HUES48 (cell line): Measurements from ENCODE around the gene STK36.

Source experiments
- H3K27ac ChIP-seq: one replicate; pipeline ENCODE4 v1.7.0; 2013; ENCODE audit warnings: low read depth, low read length, inconsistent platforms
- H3K27me3 ChIP-seq: 2 replicates; pipeline ENCODE4 v1.6.1; 2013; ENCODE audit warnings: mild to moderate bottlenecking, low read length; ENCODE audit not compliant: control insufficient read depth, insufficient read depth
- H3K36me3 ChIP-seq: 2 replicates; pipeline ENCODE4 v1.6.1; 2013; ENCODE audit warnings: low read length; ENCODE audit not compliant: control insufficient read depth, insufficient read depth
- H3K4me1 ChIP-seq: 2 replicates; pipeline ENCODE4 v1.6.1; 2013; ENCODE audit warnings: mild to moderate bottlenecking, low read length; ENCODE audit not compliant: control insufficient read depth, insufficient read depth
- H3K4me3 ChIP-seq: 2 replicates; pipeline ENCODE4 v1.5.1; 2013; ENCODE audit warnings: mild to moderate bottlenecking, low read depth, low read length
- H3K9ac ChIP-seq: 2 replicates; pipeline ENCODE4 v1.6.1; 2013; ENCODE audit warnings: mild to moderate bottlenecking, low read depth, low read length, moderate library complexity
- H3K9me3 ChIP-seq: 2 replicates; pipeline ENCODE4 v1.6.1; 2013; ENCODE audit warnings: low read length; ENCODE audit not compliant: control insufficient read depth, insufficient read depth

STK36 gene

GRCh38 chr2:218642786-218643185 lies 29.1 kb upstream of the STK36 start:
- Histone ChIP-seq H3K4me1 (no peaks in the 10 kb centered on the region), H3K27me3 (no peaks in the 10 kb centered on the region), H3K27ac (no peak overlapping the region), H3K9ac (no peak overlapping the region), H3K36me3 (peaks cover 91% of the 10 kb centered on the region), H3K4me3 (no peak overlapping the region), H3K9me3 (no peaks in the 10 kb centered on the region)

DNA sequence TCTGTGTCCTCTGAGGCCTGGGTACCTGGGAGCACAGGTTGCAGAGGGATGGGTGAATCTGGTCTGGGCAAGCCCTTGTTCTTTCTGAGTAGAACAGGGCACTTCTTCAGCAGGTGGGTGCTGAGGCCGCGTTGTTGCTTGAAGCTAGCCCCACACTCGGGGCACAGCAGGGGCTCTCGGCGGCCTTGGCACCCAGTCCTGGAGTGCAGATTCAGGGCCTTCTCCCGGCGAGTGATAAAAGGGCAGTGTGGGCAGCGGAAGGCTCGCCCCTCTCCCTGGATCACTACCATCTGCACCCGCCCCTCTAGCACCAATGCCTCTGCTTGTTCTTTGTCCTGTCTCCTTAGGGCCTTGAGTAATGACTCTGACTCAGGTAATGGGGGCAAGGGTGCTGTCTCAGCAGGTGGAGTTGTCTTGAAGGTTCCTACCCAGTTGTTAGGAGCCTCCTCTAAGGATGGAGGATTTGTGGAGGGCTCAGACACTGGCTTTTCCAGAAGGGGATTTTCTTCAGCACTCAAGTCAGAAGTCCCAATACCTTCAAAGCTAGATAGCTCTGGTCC lies 28.1 kb upstream of the STK36 start:
- Histone ChIP-seq H3K27ac (no peak overlapping the region), H3K4me3 (no peak overlapping the region), H3K27me3 (no peaks in the 10 kb centered on the region), H3K9me3 (no peaks in the 10 kb centered on the region), H3K9ac (no peak overlapping the region), H3K36me3 (peaks cover 91% of the 10 kb centered on the region), H3K4me1 (no peaks in the 10 kb centered on the region)

DNA sequence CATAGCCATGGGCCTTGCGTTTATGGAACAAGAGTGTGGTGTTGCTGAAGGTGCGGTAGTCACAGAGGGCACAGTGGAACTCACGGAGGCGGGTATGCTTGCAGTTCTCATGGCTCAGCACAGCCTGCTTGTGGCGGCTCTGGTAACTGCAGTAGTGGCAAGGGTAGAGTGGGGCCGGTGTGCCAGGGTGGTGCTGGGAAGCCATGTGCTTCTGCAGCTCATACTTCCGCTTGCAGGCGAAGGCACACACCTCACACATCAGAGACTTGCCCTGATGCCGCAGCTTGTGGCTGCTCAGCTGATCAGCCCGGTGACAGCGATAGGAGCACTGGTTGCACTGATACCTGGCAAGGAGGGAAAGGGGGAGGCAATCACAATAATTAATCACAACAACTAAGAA lies 27.2 kb upstream of the STK36 start:
- Histone ChIP-seq H3K27ac (no peak overlapping the region), H3K9ac (no peak overlapping the region), H3K36me3 (peaks cover 93% of the 10 kb centered on the region), H3K27me3 (no peaks in the 10 kb centered on the region), H3K4me3 (no peak overlapping the region), H3K9me3 (no peaks in the 10 kb centered on the region), H3K4me1 (no peaks in the 10 kb centered on the region)

GRCh38 chr2:218645126-218645525 lies 26.8 kb upstream of the STK36 start:
- Histone ChIP-seq H3K4me3 (no peak overlapping the region), H3K9ac (no peak overlapping the region), H3K9me3 (no peaks in the 10 kb centered on the region), H3K36me3 (peaks cover 94% of the 10 kb centered on the region), H3K27ac (peak overlapping the region; percentile 40), H3K27me3 (no peaks in the 10 kb centered on the region), H3K4me1 (no peaks in the 10 kb centered on the region)

DNA sequence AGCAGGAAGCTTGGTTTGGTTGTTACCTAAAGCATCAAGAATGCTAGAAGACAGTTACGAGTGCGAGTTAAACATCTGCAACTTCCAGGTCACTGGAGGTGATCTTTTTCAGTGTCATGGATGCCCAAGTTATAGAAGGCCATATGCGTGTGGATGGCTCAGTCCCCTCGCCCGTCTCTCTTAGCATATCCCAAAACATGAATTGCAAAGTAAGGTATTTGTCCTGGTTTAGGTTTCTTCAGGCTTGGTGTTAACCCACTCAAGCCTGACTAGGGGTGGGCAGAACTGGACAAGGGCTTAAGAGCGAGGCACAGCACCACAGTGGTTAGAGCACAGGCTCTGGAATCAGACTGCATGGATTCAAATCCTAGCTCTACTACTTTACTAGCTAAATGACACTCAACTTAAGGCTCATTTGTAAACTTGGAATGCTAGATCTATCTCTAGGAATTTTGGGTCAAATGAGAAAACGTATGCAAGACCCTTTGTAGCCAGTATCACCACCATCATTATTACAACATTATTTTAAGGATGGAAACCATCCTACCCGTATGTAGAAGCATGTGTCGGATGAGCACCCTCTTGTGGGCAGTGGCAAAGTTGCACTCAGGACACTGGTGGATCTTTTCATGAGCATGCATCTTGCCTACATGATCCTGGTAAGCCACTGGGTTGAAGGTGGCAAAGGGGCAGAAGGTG lies 23.6 kb upstream of the STK36 start:
- Histone ChIP-seq H3K27ac (no peak overlapping the region), H3K9me3 (no peaks in the 10 kb centered on the region), H3K36me3 (peaks cover 92% of the 10 kb centered on the region), H3K27me3 (no peaks in the 10 kb centered on the region), H3K9ac (no peak overlapping the region), H3K4me1 (no peaks in the 10 kb centered on the region), H3K4me3 (no peak overlapping the region)

DNA sequence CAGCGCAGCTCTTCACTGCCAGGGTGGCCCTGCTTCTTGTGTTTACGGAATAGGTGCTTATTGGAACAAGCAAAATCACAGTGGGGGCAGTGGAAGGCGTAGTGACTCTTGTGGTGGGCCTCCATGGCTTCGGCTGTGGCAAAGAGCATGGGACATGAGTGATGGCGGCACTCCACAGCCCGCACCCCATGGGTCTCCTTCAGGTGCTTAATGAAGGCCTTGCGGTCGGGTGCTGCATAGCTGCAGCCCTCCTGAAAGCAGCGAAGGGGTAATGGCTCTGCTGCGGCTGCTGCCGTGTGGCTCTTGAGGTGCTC lies 23.1 kb upstream of the STK36 start:
- Histone ChIP-seq H3K36me3 (peaks cover 92% of the 10 kb centered on the region), H3K9me3 (no peaks in the 10 kb centered on the region), H3K27me3 (no peaks in the 10 kb centered on the region), H3K4me3 (no peak overlapping the region), H3K9ac (no peak overlapping the region), H3K27ac (no peak overlapping the region), H3K4me1 (no peaks in the 10 kb centered on the region)

DNA sequence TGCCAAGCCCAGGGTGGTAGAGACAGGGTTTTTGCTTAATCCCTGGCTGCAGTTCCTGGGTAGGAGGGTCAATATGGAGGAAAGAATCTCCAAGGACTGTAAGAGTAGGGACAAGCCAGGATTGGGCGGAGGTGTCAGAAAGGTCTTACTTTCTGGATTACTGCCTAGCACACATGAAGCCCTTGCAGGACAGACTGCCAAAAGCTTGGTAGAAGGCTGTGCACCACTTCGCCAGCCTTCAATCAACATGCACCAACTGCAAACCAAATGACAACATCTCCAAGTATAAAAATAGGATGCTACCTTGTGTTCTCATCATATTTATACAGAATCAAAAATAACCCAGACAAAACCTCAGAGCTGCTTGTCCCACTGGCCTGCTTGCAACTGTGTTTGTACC lies 16.1 kb upstream of the STK36 start:
- Histone ChIP-seq H3K36me3 (peaks cover 68% of the 10 kb centered on the region), H3K4me3 (no peak overlapping the region), H3K27ac (no peak overlapping the region), H3K9me3 (no peaks in the 10 kb centered on the region), H3K4me1 (no peaks in the 10 kb centered on the region), H3K27me3 (no peaks in the 10 kb centered on the region), H3K9ac (no peak overlapping the region)

DNA sequence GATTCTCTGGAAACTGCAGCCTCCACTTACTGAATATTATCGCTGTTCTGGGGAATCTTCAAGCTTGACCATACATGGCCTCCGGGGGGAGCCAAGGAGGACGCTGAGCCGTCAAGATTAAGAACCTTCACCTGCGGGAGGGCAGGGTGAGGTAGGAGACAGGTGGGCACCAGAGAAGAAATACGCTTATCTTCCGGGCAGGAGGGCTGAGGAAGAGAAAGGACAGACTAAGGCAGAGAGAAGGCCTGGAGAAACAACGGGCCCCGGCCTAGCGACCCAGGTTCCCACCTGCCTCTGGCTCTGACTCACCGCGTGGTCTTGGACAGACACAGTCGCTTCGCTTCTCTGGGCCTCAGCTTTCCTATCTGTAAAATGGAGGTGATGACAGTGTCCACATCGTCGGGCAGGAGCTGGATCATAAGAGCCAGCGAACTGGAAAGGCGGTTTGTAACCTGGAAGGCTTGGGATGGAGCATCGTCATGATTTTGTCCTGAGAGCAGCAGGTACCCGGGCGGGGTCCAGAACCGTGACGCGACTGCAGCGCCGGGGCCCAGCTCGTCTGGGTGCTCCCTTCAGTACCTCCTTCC lies 13.1 kb upstream of the STK36 start:
- H3K27ac ChIP-seq = peak overlapping the region; percentile 89
- H3K9ac ChIP-seq = peak overlapping the region; percentile 79
- H3K27me3 ChIP-seq = no peaks in the 10 kb centered on the region
- H3K4me1 ChIP-seq = no peaks in the 10 kb centered on the region
- H3K9me3 ChIP-seq = no peaks in the 10 kb centered on the region
- peaks cover 62% of the 10 kb centered on the region for H3K36me3 ChIP-seq
- H3K4me3 ChIP-seq = peak overlapping the region; percentile 90

DNA sequence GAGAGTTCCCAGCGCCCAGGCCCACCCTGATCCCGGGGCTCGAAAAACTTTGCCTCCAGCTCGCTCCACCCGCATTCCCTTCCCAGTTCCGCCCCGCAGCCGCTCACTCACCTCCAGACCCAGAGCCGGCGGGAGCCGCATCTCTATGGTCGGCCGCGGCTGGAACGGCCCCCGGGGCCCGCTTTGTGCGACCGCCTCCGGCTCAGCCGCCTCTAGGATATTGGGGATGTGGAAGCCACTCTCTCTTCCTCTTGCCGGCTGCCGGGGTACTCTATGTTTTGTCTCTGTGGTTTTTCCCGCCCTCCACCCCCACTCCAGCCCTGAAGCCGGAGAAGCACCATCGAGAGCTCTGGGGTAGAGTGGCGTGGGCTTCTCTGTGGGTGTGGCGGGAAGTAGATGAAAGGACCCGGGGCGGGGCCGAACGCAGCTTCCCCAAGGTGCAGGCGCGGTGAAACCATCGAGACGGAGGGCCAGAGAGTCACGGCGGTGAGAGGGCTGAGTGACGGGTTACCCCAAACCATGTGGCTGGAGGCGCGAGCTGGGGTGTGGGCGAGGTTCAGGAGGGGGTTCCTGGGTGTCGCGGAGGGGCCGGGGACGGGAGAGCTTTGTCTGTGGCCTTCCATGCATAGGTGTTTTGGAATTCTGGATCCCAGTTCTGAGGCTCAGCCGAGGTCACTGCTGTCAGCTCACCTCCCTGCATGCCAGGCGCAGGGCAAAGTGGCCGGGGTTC lies 12.5 kb upstream of the STK36 start, which contains the start of the genes BCS1L and ZNF142:
Gene BCS1L (plus strand): TSS at position 426 of the 730 bp plus-strand sequence. CDS start 1,305 bp downstream, outside the sequence.
Gene ZNF142 (minus strand): TSS at position 366 of the 730 bp plus-strand sequence. CDS start 3,194 bp downstream, outside the sequence.
- peaks cover 62% of the 10 kb centered on the region for H3K36me3 ChIP-seq
- peak within 1 kb of the TSS; percentile 89 for H3K27ac ChIP-seq
- H3K9me3 ChIP-seq = no peaks in the 10 kb centered on the region
- peak within 1 kb of the TSS; percentile 90 for H3K4me3 ChIP-seq
- H3K9ac ChIP-seq = peak within 1 kb of the TSS; percentile 79
- H3K27me3 ChIP-seq = no peaks in the 10 kb centered on the region
- H3K4me1 ChIP-seq = no peaks in the 10 kb centered on the region

DNA sequence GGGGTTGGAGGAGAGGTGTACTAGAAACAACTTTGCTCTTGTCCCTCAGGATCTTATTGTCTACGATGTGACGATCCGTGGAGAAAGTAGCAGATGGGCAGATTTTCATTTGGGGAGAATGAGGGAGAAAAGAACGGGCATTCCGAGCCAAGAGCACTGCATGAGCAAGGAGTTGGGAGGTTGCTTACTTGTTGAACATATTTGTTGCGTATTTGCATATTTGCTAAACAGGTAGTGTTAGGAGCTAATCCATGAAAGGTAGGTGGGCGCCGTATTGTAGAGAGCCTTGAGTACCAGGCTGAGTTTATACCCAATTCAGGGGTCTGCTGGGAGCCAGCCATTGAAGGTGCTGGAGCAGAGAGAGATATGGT lies 11.9 kb upstream of the STK36 start:
- Histone ChIP-seq H3K27ac (no peak overlapping the region), H3K4me1 (no peaks in the 10 kb centered on the region), H3K9me3 (no peaks in the 10 kb centered on the region), H3K4me3 (peak overlapping the region; percentile 90), H3K9ac (peak overlapping the region; percentile 40), H3K36me3 (peaks cover 62% of the 10 kb centered on the region), H3K27me3 (no peaks in the 10 kb centered on the region)

DNA sequence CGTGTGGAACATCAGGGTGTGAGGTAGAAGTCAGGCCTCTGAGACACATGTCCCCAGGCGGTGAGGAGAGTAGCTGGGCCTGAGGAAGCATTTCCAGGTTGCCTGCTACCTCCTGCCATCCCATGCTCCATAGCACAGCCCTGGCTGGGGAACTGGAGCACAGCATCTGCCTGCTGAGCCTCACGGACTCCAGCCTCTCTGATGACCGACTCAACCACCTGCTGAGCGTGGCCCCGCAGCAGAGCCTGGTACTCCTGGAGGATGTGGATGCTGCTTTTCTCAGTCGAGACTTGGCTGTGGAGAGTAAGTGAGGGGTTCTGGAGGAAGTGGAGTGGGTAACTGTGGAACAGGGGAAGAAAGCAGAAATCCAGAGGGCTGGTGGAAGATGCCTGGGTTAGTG lies 9.5 kb upstream of the STK36 start:
- no peaks in the 10 kb centered on the region for H3K27me3 ChIP-seq
- H3K4me1 ChIP-seq = no peaks in the 10 kb centered on the region
- no peak overlapping the region for H3K9ac ChIP-seq
- H3K4me3 ChIP-seq = no peak overlapping the region
- no peaks in the 10 kb centered on the region for H3K9me3 ChIP-seq
- H3K36me3 ChIP-seq = peaks cover 61% of the 10 kb centered on the region
- H3K27ac ChIP-seq = no peak overlapping the region
